ENCODE measurements around the gene KIF26A.

The KIF26A gene

GRCh38 chr14:104192146-104192882 lies 53.9 kb downstream of the KIF26A start:
- TF ChIP-seq CTCF (IDR thresholded peaks at IDR 0.05; ENCODE audit: extremely low read depth, missing control alignments) = no peak
- DNase-seq (ENCODE audit: low spot score) = no peak

GRCh38 chr14:104192883-104193245 lies 54.5 kb downstream of the KIF26A start:
- DNase-seq (ENCODE audit: low spot score) = no peak
- no peak for TF ChIP-seq CTCF (IDR thresholded peaks at IDR 0.05; ENCODE audit: extremely low read depth, missing control alignments)

- TF ChIP-seq CTCF (IDR thresholded peaks at IDR 0.05; ENCODE audit: extremely low read depth, missing control alignments) = no peak
- no peak for DNase-seq (ENCODE audit: low spot score)
Observed at GRCh38 chr14:104194016-104194415, 55.6 kb downstream of the KIF26A start.

- no peak for DNase-seq (ENCODE audit: low spot score)
- TF ChIP-seq CTCF (IDR thresholded peaks at IDR 0.05; ENCODE audit: extremely low read depth, missing control alignments) = no peak
Observed at GRCh38 chr14:104194716-104195115, 56.3 kb downstream of the KIF26A start.

- DNase-seq (ENCODE audit: low spot score) = no peak
- TF ChIP-seq CTCF (IDR thresholded peaks at IDR 0.05; ENCODE audit: extremely low read depth, missing control alignments) = no peak
Observed at GRCh38 chr14:104195361-104195760, 57.0 kb downstream of the KIF26A start.

GRCh38 chr14:104195878-104196277 lies 57.5 kb downstream of the KIF26A start:
- no peak for DNase-seq (ENCODE audit: low spot score)
- no peak for TF ChIP-seq CTCF (IDR thresholded peaks at IDR 0.05; ENCODE audit: extremely low read depth, missing control alignments)

- no peak for TF ChIP-seq CTCF (IDR thresholded peaks at IDR 0.05; ENCODE audit: extremely low read depth, missing control alignments)
- DNase-seq (ENCODE audit: low spot score) = no peak
Observed at GRCh38 chr14:104196461-104197140, 58.2 kb downstream of the KIF26A start.
